ENCODE results near the gene INTS6L. TPM values are rescaled to one million over a fixed set of nuclear protein-coding genes. Genes with fewer than 3 reads are reported as not detected.
"Not testable (repeated sequence)": the region's sequence is repeated elsewhere in the genome, so short reads cannot be mapped to it uniquely, and the experiment has no call there.

INTS6L gene
- total RNA-seq, 1 donor from 2014 or later = 5.0 TPM

DNA sequence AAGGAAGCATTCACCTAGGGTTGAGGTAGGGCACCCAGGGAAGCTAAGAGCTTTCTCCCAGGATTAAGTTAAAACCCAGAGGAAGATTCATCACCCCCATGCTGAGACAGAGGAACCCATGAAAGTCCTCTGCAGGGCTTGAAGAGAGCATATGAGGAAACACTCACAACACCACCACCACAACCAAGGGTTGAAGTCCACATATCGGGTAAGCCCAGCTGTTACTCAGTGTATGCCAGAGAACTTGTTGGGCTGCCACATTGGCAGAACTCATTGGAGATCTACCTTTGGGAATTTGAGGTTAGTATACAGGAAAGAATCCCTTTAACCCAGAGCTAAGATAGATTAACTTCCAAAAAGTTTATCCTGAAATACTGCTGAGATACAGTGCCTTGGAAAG, 75.1 kb downstream of the INTS6L start:
- DNase-seq (ENCODE audit: low read depth) = no peak

DNA sequence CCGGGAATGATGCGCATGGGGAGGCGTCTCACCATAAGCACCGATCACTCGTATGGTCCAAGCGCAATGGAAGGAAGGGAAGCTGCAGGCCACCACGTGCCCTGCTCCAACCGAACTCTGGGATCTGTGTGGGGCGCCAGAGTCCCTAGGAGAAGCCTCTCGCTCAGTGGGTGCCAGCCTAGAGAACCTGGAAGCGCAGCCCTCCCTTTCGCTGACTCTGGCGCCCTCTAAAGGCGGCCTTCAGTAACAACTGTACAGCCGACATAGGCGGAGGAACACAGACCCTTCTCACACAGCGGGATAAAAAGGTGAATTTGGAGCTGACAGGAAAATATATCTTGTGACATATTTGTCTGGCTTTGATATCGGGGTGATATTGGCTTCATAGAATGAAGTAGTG, 76.0 kb downstream of the INTS6L start:
- DNase-seq (ENCODE audit: low read depth) = no peak

DNA sequence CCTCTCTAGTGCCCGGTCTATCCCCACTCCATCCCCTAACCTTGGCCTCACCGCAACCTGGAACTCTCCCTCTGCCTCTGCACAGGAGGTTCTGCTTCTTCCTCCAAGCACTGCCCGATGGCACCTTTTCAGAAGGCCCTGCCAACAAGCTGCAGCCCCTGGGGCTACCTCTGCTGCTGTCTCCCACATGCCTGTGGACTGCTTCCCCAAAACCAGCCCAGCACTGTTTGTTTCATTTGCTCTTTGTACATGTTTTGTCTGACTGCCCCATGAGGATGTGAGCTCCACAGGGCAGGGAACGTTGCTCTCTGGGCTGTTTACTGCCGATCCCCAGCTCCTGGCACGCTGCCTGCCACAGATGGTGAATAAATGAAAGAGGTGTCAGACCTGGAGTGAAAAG, 85.4 kb downstream of the INTS6L start:
- DNase-seq (ENCODE audit: low read depth) = no peak

DNA sequence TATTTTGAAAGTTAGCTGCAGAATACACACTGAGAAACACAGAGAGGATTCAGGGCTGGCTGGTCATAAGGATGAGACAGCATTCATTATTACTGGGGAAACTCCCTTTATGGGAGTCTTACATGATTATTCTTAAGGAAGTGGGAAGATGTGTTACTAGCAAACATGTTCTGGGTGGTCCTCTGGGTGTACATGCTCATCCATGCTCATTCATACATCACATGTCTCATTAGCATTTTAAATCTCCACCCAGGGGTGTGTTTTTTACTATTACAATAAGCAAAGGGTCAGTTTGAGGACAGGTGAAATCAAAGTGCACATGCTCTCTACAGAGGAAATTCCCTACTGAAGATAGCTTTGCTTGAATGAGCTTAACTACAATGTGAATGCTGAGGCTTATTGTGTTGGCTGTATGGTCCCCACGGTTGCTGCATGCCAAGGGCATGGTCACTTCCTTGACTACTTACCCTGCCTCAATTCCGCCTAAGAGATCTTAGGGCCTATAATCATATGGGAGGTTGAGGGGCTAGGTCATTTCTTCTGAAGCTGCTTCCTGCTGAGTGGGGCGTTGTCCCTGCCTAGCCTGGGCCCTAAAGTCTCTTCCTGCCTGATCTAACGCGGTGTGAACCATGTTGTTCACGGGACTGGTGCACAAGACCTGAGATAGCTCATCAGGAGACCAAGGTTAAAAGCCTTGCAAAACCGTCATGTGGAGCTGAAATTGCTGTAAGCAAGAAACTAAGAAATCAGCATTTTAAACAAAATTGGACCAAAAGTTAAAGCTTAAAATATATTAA, 104.1 kb downstream of the INTS6L start:
- DNase-seq (ENCODE audit: low read depth) = not testable (repeated sequence)

DNA sequence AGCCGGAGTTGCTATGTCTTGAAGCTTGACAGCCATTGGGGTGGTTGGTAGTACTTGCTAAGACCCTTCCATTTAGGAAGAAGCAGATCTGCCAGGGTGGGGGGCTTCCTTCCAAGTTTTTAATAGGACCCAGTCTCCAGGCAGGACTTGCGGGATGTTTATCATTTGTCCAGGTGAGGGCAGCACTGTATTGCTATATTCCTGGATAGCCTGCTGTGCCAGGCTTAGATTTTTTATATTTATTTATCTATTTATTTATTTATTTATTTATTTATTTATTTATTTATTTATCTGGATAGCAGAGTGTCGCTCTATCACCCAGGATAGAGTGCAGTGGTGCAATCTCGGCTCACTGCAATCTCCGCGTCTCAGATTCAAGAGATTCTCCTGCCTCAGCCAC, 105.5 kb downstream of the INTS6L start:
- DNase-seq (ENCODE audit: low read depth) = no peak

DNA sequence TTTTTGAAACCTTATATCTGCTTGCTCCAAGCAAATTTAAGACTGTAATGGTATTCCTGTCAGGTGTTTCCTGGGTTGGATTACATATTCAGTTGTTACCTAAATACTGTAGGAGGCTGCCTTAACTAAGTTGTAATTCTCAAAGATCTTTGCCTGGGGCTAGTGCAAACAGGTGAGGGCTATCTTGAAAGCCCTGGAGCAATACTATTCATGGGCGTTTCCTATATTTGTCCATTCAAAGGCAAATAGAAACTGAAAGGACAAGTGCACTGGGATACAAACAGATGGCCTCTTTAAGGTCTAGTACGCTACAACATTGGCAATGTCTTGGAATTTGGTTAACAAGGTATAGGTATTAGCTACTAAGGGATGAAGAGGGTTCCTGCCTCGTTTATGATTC, 108.9 kb downstream of the INTS6L start:
- DNase-seq (ENCODE audit: low read depth) = no peak

Other genes with a start within 250 kb of the INTS6L start
- not detected in 2 replicates for gene ETDC, start 211.2 kb upstream of the INTS6L start, total RNA-seq
- gene ZNF75D, start 176.6 kb upstream of the INTS6L start, total RNA-seq = 5.9 and 6.0 TPM in 2 replicates
- gene ZNF449, start 175.9 kb upstream of the INTS6L start, total RNA-seq = 12.1 and 14.2 TPM in 2 replicates
- 0.08 and 0.26 TPM in 2 replicates for gene SMIM10L2A, start 98.7 kb upstream of the INTS6L start, total RNA-seq
- not detected in 2 replicates for gene CT45A1, start 193.0 kb downstream of the INTS6L start, total RNA-seq
- gene CT45A3, start 247.5 kb downstream of the INTS6L start, total RNA-seq = not detected in 2 replicates

Measured in myocyte (in vitro differentiated cells).